GM18511 (cell line): ENCODE results near the gene GNB1.
"Not testable (repeated sequence)": the region's sequence is repeated elsewhere in the genome, so short reads cannot be mapped to it uniquely, and the experiment has no call there.

ENCODE experiments used
- ATAC-seq: cut with Tn5 transposase; IDR thresholded peaks from one replicate; pipeline ENCODE4 v1.9.1; 2021; ENCODE audit warnings: mild to moderate bottlenecking, moderate library complexity; ENCODE audit not compliant: unreplicated experiment

GNB1 gene

GRCh38 chr1:1890506-1891348, at the start of gene GNB1:
Gene GNB1, minus strand, starts transcription at chr1:1891087. Its CDS starts 65,634 bp downstream, at chr1:1825453.
- peak; percentile 70 for ATAC-seq

GRCh38 chr1:1940123-1940425, 49.2 kb upstream of the GNB1 start:
- ATAC-seq = no peak

GRCh38 chr1:1939296-1940122, 48.6 kb upstream of the GNB1 start:
- ATAC-seq = no peak

GRCh38 chr1:1938613-1939295, 47.9 kb upstream of the GNB1 start:
- ATAC-seq = no peak

GRCh38 chr1:1938276-1938573, 47.3 kb upstream of the GNB1 start:
- no peak for ATAC-seq

- no peak for ATAC-seq
These were observed 46.8 kb upstream of the GNB1 start for GRCh38 chr1:1937549-1938275.

- ATAC-seq = no peak
These were observed 46.2 kb upstream of the GNB1 start for GRCh38 chr1:1937061-1937460.

GRCh38 chr1:1934848-1935247, 44.0 kb upstream of the GNB1 start:
- not testable (repeated sequence) for ATAC-seq

GRCh38 chr1:1929639-1930545, 39.0 kb upstream of the GNB1 start:
- no peak for ATAC-seq

GRCh38 chr1:1929102-1929638, 38.3 kb upstream of the GNB1 start:
- no peak for ATAC-seq

- no peak for ATAC-seq
These were observed 37.6 kb upstream of the GNB1 start for GRCh38 chr1:1928231-1929101.

GRCh38 chr1:1927751-1928150, 36.9 kb upstream of the GNB1 start:
- no peak for ATAC-seq

- no peak for ATAC-seq
These were observed 36.2 kb upstream of the GNB1 start for GRCh38 chr1:1926886-1927660.

GRCh38 chr1:1926346-1926811, 35.5 kb upstream of the GNB1 start:
- ATAC-seq = no peak

GRCh38 chr1:1925437-1926345, 34.8 kb upstream of the GNB1 start:
- no peak for ATAC-seq

- no peak for ATAC-seq
These were observed 34.0 kb upstream of the GNB1 start for GRCh38 chr1:1924849-1925248.

- ATAC-seq = no peak
These were observed 33.5 kb upstream of the GNB1 start for GRCh38 chr1:1924386-1924785.
